Endodermal cell (in vitro differentiated cells): Measurements from ENCODE around the gene KRT5. TPM values are rescaled to one million over a fixed set of nuclear protein-coding genes. Genes with fewer than 3 reads are reported as not detected.

Source experiments
- DNase-seq: peaks from one replicate; pipeline ENCODE4 v3.0.0-alpha.2; 2017
- H3K27ac ChIP-seq: 2 replicates; pipeline ENCODE4 v1.5.1; 2013; ENCODE audit warnings: mild to moderate bottlenecking, low read depth, low read length, moderate library complexity
- H3K27me3 ChIP-seq: 2 replicates; pipeline ENCODE4 v1.6.1; 2013; ENCODE audit warnings: mild to moderate bottlenecking, low read length, moderate library complexity; ENCODE audit not compliant: insufficient read depth, control insufficient read depth, poor library complexity, severe bottlenecking
- H3K36me3 ChIP-seq: 2 replicates; pipeline ENCODE4 v1.7.0; 2013; ENCODE audit warnings: mild to moderate bottlenecking, low read length, moderate library complexity; ENCODE audit not compliant: control insufficient read depth, insufficient read depth
- H3K4me1 ChIP-seq: one replicate; pipeline ENCODE4 v1.7.0; 2013; ENCODE audit warnings: low read length; ENCODE audit not compliant: control insufficient read depth, insufficient read depth
- H3K4me3 ChIP-seq: 2 replicates; pipeline ENCODE4 v1.5.1; 2013; ENCODE audit warnings: mild to moderate bottlenecking, low read length, moderate library complexity
- H3K9ac ChIP-seq: 2 replicates; pipeline ENCODE4 v1.6.1; 2013; ENCODE audit warnings: mild to moderate bottlenecking, low read length, moderate library complexity; ENCODE audit not compliant: poor library complexity, severe bottlenecking; ENCODE audit errors: extremely low read depth
- H3K9me3 ChIP-seq: 2 replicates; pipeline ENCODE4 v1.6.1; 2013; ENCODE audit warnings: mild to moderate bottlenecking, low read length, moderate library complexity; ENCODE audit not compliant: control insufficient read depth
- H3K27ac Mint-ChIP-seq: 2 replicates; pipeline ENCODE4 v1.8.0; 2020; ENCODE audit warnings: mixed read lengths
- H3K27me3 Mint-ChIP-seq: 2 replicates; pipeline ENCODE4 v1.8.0; 2021; ENCODE audit warnings: mild to moderate bottlenecking, mixed read lengths; ENCODE audit not compliant: insufficient read depth
- H3K36me3 Mint-ChIP-seq: 2 replicates; pipeline ENCODE4 v1.8.0; 2020; ENCODE audit warnings: low read depth, mixed read lengths
- H3K4me1 Mint-ChIP-seq: 2 replicates; pipeline ENCODE4 v1.8.0; 2020; ENCODE audit warnings: mixed read lengths
- H3K4me3 Mint-ChIP-seq: 2 replicates; pipeline ENCODE4 v1.8.0; 2020; ENCODE audit warnings: mild to moderate bottlenecking, moderate library complexity, mixed read lengths
- H3K9me3 Mint-ChIP-seq: 2 replicates; pipeline ENCODE4 v1.8.0; 2020; ENCODE audit warnings: mild to moderate bottlenecking, mixed read lengths
- WGBS, 2 experiments: methylation state at CpG; one replicate each; pipeline versions ENCODE4 v1.1.5 to v1.1.7; 2013; ENCODE audit warnings: missing lambda C conversion rate in 2 of 2, mixed read lengths in 1 of 2; ENCODE audit not compliant: insufficient coverage in 1 of 2, insufficient read length in 1 of 2; 5-methylcytosine and 5-hydroxymethylcytosine counted together
- total RNA-seq, 2 donors: library from RNA; stranded (reverse); fragmentation: NEBNext Ultra II Directional in 1 of 2; extraction: Animal tissue kit (Norgen Biotek cat#: 25700) in 1 of 2; gene quantifications; 2 replicates in 1 of 2; 3 replicates in 1 of 2; pipeline ENCODE4 v1.2.1, GENCODE V29; 2021
- TF ChIP-seq, protein P1 (sequence below): fragments of 200-600 bp; sonication (generic); conservative IDR thresholded peaks from 2 replicates; pipeline ENCODE4 v1.5.0; 2021; ENCODE audit warnings: antibody characterized with exemption, mild to moderate bottlenecking

KRT5 gene
- total RNA-seq, 2 donors from 2014 or later, result not detected

DNA sequence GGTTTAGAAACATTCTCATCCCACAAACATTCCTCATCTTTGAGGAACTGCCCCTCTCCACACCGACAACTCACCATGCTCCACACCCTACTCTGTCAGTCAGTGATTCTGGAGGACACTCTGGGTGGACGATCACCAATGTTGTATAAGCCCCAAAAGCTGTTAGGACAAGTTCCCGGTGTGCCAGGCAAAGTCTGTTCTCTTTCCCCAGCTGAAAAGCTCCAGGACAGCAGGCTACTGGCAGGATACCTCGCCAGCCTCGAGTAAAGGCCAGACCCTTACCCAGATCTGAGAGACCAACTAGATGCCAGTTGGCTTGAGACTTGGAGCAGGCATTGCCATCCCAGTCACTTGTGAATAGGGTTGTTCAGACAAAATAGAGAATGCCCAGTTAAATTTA is 12.0 kb downstream of the KRT5 start:
- Histone ChIP-seq H3K36me3 (no peaks in the 10 kb centered on the region), H3K9ac (no peak overlapping the region), H3K4me3 (no peak overlapping the region), H3K9me3 (peaks cover 6% of the 10 kb centered on the region), H3K4me1 (peaks cover 3% of the 10 kb centered on the region), H3K27me3 (no peaks in the 10 kb centered on the region), H3K27ac (no peak overlapping the region)
- 91% methylated on average over 4 to 5 of the region's 5 CpGs for WGBS, 2 experiments
- peaks cover 3% of the 10 kb centered on the region for H3K9me3 Mint-ChIP-seq
- peaks cover 21% of the 10 kb centered on the region for H3K4me1 Mint-ChIP-seq
- H3K27ac Mint-ChIP-seq, result no peak overlapping the region
- DNase-seq, result no peak
- H3K4me3 Mint-ChIP-seq, result no peak overlapping the region
- H3K27me3 Mint-ChIP-seq, result no peaks in the 10 kb centered on the region
- TF ChIP-seq, protein P1, sequence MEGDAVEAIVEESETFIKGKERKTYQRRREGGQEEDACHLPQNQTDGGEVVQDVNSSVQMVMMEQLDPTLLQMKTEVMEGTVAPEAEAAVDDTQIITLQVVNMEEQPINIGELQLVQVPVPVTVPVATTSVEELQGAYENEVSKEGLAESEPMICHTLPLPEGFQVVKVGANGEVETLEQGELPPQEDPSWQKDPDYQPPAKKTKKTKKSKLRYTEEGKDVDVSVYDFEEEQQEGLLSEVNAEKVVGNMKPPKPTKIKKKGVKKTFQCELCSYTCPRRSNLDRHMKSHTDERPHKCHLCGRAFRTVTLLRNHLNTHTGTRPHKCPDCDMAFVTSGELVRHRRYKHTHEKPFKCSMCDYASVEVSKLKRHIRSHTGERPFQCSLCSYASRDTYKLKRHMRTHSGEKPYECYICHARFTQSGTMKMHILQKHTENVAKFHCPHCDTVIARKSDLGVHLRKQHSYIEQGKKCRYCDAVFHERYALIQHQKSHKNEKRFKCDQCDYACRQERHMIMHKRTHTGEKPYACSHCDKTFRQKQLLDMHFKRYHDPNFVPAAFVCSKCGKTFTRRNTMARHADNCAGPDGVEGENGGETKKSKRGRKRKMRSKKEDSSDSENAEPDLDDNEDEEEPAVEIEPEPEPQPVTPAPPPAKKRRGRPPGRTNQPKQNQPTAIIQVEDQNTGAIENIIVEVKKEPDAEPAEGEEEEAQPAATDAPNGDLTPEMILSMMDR, result no peak
- no peaks in the 10 kb centered on the region for H3K36me3 Mint-ChIP-seq

DNA sequence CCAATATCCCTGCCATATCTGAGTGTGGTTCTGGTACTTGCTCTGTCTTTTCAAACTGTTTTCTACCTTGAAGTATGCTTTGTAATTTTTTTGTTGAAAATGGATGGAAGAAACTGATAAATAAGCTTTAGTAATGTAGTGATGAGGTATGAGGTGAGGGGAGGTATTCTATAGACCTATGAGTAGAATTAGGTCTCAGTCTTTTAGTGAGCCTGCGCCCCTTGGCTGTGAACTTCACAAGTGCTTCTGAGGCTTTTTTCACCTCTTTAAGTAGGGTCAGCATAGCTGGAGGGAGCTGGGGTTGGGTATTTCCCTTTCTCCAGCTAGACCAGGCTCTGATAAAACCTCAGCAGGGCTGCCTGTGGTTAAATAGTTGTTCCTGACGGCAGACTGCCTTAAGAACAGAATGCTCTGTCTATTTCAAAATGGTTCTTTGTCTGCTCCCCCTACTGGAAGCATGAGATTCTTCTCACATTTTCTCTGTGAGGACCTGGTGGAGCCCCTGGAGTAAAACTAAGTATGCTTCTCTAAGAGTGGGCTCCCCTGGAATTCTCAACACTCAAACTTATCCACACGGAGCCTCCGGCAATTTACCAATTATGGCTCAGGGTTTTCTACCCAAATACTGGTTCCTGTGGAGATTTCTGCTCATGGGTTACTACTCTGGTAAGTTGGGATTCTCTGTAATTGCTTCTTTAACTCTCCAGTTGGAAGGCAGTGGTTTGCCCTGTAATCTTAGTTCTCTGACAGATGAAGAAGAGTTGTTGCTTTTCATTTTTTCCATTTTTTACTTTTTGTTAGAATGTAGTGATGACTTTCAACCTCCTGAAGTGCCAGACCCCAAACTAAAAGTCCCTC is 13.1 kb downstream of the KRT5 start:
- peaks cover 3% of the 10 kb centered on the region for H3K9me3 Mint-ChIP-seq
- peaks cover 6% of the 10 kb centered on the region for H3K9me3 ChIP-seq
- peak overlapping the region; percentile 6 for H3K9ac ChIP-seq
- H3K27me3 Mint-ChIP-seq, result no peaks in the 10 kb centered on the region
- peaks cover 3% of the 10 kb centered on the region for H3K4me1 ChIP-seq
- H3K36me3 Mint-ChIP-seq, result no peaks in the 10 kb centered on the region
- H3K27ac Mint-ChIP-seq, result no peak overlapping the region
- TF ChIP-seq, protein P1, result peak; percentile 81
- peaks cover 21% of the 10 kb centered on the region for H3K4me1 Mint-ChIP-seq
- no peaks in the 10 kb centered on the region for H3K36me3 ChIP-seq
- WGBS, 2 experiments, result 32 to 67% methylated on average over 1 to 4 of the region's 4 CpGs
- H3K27ac ChIP-seq, result no peak overlapping the region
- no peaks in the 10 kb centered on the region for H3K27me3 ChIP-seq
- DNase-seq, result peak; percentile 91
- no peak overlapping the region for H3K4me3 Mint-ChIP-seq
- H3K4me3 ChIP-seq, result no peak overlapping the region

DNA sequence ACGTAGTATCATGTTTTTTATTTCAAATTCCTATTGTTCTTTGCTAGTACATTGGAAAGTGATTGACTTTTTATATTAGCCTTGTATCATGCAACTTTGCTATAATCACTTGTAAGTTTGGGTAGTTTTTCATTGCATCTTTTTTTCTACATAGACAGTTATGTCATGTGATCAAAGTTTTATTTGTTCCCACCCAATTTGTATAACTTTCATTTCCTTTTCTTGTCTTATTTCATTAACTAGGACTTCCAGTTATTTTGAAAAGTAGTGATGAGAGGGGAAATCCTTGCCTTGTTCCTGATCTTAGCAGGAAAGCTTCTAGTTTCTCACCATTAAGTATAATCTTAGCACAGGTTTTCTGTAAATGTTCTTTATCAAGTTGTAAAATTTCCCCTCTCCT is 17.3 kb downstream of the KRT5 start:
- TF ChIP-seq, protein P1, result no peak
- H3K27me3 Mint-ChIP-seq, result no peaks in the 10 kb centered on the region
- H3K9me3 Mint-ChIP-seq, result peaks cover 2% of the 10 kb centered on the region
- H3K9me3 ChIP-seq, result peaks cover 16% of the 10 kb centered on the region
- peaks cover 19% of the 10 kb centered on the region for H3K4me1 Mint-ChIP-seq
- DNase-seq, result no peak
- no peaks in the 10 kb centered on the region for H3K27me3 ChIP-seq
- H3K36me3 ChIP-seq, result no peaks in the 10 kb centered on the region
- no peak overlapping the region for H3K27ac ChIP-seq
- no peak overlapping the region for H3K4me3 ChIP-seq
- peaks cover 3% of the 10 kb centered on the region for H3K4me1 ChIP-seq
- H3K36me3 Mint-ChIP-seq, result no peaks in the 10 kb centered on the region
- WGBS, 2 experiments, result 100% methylated on average over 1 of the region's 1 CpG; no CpG with 5 or more reads in 1 of the 2 experiments
- no peak overlapping the region for H3K4me3 Mint-ChIP-seq
- H3K27ac Mint-ChIP-seq, result no peak overlapping the region
- no peak overlapping the region for H3K9ac ChIP-seq
